H54 (cell line): ENCODE results near the gene STXBP6.

Source experiments
- DNase-seq: peaks from one replicate; pipeline ENCODE4 v3.0.0; 2011; ENCODE audit warnings: low spot score, mixed read lengths; ENCODE audit not compliant: insufficient read length
- FAIRE-seq: peaks from 3 replicates; lab custom pipeline; 2011; peaks lifted over from hg19 to GRCh38; lab: Jason Lieb, UNC
- POLR2A ChIP-seq: IDR thresholded peaks from 2 replicates; pipeline ENCODE4 v1.6.1; 2011; ENCODE audit warnings: low read depth, mild to moderate bottlenecking, low read length

STXBP6 gene

GRCh38 chr14:25049568-25050268 is at the start of gene STXBP6:
Gene STXBP6, minus strand, starts transcription at chr14:25050147. Its CDS starts 75,329 bp downstream, at chr14:24974818.
- no peak for TF ChIP-seq POLR2A
- no peak for FAIRE-seq
- DNase-seq: no peak

- DNase-seq (no peak), FAIRE-seq (no peak)
- no peak for TF ChIP-seq POLR2A
Observed at GRCh38 chr14:25097120-25097519, 47.2 kb upstream of the STXBP6 start.

DNA sequence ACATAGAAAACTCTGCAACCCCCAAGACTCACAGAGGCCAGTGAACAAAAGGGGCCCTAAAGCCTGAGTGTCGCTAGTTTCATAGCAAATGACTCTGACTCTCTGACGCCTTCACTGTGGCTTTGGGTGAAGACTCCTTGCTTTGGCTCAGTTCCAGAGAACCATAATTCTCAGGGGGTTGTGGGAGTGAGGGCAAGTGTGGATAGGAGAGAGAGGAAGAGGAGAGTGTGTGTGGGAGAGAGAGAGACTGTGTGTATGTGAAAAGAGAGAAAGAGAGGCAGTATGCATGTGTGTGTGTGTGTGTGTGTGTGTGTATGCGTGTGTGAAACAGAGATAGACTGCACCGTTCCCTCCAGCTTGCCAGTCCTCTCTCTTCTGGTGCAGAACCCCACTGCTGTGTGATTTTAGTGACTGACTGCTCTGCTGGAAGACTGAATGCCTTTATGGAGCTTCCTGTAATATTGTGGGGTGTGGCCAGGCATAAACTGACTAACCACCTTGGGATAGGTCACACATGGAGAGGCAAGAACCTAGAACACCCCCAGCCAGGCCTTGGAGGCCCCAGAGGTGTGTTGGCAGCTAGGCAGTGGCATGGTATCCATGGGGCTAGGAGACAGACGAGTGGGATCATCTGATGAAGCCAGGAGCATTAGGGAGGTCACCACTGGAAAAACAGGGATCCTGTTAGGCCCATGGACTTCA is 45.9 kb upstream of the STXBP6 start:
- TF ChIP-seq POLR2A: no peak
- DNase-seq: no peak
- FAIRE-seq: no peak

- FAIRE-seq (no peak), DNase-seq (no peak)
- no peak for TF ChIP-seq POLR2A
Observed at GRCh38 chr14:25094171-25094907, 44.4 kb upstream of the STXBP6 start.

DNA sequence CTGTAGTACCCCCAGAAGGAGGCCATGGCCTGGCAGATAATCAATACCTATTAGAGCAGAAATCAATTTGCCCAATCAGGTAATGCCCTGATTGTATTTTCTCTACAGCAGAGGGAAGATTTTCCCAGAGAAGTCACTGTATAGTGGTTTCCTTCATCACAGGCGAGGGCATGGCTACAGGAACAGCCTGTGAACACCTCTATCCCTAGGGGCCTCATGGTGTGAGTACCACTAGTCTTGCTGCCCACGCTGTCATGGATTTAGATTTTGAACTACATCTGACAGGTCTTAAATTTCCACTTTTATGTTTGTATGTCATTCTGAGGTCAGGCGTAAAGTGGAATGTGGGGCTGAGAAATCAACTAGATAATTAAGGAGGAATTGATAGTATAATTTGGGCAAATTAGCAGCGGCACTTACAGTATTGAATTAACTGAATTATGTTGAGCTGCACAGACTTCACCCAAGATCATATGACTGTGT is 42.4 kb upstream of the STXBP6 start:
- TF ChIP-seq POLR2A: no peak

DNA sequence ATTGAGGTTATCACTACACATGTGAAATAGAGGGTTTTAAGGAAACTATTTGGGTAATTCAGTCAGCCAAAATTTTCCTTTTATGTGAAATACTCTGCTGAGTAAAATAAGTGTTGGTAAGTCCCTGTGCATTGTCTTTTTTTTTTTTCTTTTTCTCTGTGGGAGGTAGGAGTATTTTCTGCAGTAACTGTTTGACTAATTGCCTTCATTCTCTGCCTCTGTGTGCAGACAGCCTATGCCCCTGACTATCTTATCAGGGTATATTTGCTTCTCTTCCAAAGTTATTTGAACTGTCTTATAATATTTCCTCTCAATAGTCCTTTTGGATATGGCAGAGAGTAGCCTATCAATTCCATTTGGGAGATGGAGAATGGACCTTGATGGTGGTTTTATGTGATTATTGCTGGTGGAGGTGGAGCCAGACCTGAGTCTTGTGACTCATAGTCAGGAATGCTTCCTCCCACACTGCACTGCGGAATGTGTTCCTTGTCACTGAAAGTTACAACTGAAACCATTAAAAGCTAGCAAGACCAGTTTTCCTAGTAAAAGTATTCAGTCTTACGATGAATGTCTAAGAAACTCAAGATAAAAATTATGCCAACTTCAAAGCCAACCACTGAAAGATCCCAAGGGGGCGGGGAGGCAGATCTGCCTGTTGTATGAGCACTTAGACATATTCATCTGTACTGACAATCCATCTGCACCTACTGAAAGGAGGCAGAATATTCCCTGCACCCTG is 40.9 kb upstream of the STXBP6 start:
- DNase-seq (peak; percentile 11), FAIRE-seq (peak; percentile 69)

More for the DNA sequence above, 42.4 kb upstream of the STXBP6 start:
- no peak for FAIRE-seq
- DNase-seq: no peak

DNA sequence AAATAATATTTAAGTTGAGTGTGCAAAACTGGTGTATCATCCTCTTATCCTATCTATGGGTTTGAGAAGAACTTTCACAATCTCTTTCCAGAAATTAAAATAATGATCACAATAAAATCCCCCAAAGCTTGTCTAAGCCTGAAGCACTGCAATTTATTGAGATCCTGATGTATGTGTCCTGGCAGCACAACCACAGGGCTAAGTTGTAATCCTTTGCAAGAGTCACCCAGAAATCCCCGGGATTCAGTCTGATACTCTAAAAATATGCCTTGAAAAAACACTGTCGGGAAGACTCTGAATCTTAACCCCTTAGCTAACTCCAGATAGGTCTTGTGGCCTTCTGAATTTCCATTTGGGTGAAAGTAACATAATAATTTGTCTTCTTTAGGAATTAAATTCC is 40.3 kb upstream of the STXBP6 start:
- FAIRE-seq: no peak
- DNase-seq: no peak
- no peak for TF ChIP-seq POLR2A

More for the DNA sequence above, 40.9 kb upstream of the STXBP6 start:
- TF ChIP-seq POLR2A: no peak

DNA sequence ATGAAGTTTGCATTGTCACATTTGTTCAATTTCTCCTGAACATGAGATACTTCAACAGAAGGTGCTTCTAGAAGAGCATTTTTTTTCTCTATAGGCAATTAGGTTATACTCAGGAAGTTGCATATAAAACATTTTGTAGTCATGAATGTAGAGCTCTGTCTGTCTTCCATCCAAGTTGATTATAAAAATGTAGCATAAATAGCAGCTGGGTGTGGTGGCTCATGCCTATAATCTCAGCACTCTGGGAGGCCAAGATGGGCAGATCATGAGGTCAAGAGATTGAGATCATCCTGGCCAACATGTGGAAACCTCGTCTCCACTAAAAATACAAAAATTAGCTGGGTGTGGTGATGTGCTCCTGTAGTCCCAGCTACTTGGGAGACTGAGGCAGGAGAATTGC is 39.5 kb upstream of the STXBP6 start:
- no peak for TF ChIP-seq POLR2A
- FAIRE-seq (no peak), DNase-seq (no peak)

- DNase-seq: no peak
- no peak for FAIRE-seq
- TF ChIP-seq POLR2A: no peak
Observed at GRCh38 chr14:25086821-25087396, 37.0 kb upstream of the STXBP6 start.

GRCh38 chr14:25086081-25086480 is 36.1 kb upstream of the STXBP6 start:
- no peak for TF ChIP-seq POLR2A
- no peak for DNase-seq
- FAIRE-seq: no peak

DNA sequence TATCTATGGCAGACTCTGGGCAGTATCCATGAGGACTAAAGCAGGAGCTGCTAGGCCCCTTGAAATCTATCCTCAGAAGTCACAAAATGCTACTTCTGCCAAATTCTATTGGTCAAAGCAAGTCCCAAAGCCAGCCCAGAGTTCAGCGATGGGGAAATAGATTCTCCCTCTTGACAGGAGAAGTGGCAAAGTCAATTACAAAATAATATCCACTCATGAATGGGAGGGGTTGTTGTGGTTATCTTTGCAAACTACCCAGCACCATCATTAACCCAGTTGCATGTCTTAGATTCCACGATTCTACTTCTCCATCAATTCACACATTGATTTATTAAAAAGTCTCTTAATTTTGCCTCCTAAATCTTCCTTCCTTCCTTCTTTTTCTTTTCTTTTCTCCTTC is 30.7 kb upstream of the STXBP6 start:
- no peak for TF ChIP-seq POLR2A
- FAIRE-seq (no peak), DNase-seq (no peak)

DNA sequence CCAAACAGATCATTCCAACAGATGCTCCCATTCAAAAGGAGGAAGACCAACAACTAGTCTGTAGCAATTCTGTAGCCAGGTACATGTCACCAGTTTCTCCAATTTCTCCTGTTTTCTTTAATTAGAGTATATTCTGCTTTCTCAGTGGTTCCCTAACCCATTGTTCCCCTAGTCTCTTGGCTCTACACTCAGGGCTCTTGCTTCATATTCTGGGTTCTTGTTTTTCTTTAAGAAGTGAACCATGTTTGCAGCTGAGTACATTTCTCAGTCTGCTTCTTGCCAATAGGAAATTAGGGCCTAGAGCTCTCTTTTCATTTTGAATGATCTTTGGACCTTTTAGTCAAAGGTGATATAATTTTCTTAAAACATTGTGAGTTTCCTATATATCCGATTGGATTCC is 29.4 kb upstream of the STXBP6 start:
- FAIRE-seq: no peak
- DNase-seq: no peak
- TF ChIP-seq POLR2A: no peak

- DNase-seq (no peak), FAIRE-seq (no peak)
- TF ChIP-seq POLR2A: no peak
Observed at GRCh38 chr14:25074099-25074685, 24.2 kb upstream of the STXBP6 start.

DNA sequence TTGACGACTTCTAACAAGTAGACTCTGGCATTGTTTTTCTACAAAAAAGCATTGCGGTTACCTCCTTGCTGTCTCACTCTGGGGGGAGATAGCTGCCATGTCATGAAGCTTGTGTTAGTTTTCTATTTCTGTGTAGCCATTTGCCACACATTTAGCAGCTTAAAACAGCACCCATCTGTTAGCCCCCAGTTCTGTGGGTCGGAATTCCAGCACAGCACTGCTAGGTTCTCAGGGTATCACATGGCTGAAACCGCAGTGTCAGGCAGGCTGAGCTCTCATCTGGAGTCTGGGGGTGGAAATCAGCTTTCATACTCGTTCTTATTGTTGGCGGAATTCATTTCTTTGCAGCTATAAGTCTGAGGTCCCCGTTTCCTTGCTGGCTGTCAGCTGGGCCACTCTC is 19.9 kb upstream of the STXBP6 start:
- DNase-seq (no peak), FAIRE-seq (no peak)
- no peak for TF ChIP-seq POLR2A
